H1 (cell line): ENCODE results near the gene LCE2B.

Experiments used
- ATF2 ChIP-seq: IDR thresholded peaks from 2 replicates; pipeline ENCODE4 v1.6.1; 2012; ENCODE audit warnings: low read length, inconsistent platforms
- BRCA1 ChIP-seq: IDR thresholded peaks from 2 replicates; pipeline ENCODE4 v1.6.1; 2012; ENCODE audit warnings: low read depth, low read length, improper control_type of control experiment
- CBX8 ChIP-seq: fragments of 300-800, 300-1000 bp; sonication (generic); IDR thresholded peaks from 2 replicates; pipeline ENCODE4 v1.7.1; 2016; ENCODE audit warnings: low read depth, low read length, borderline replicate concordance
- CTCF ChIP-seq, 3 experiments: IDR thresholded peaks; 1 replicate in 2 of 3; 2 replicates in 1 of 3; pipeline versions ENCODE4 v1.5.1 to v1.6.1; 2011; ENCODE audit warnings: low read length in 3 of 3, mild to moderate bottlenecking in 3 of 3, inconsistent platforms in 2 of 3, low read depth in 1 of 3, moderate library complexity in 1 of 3; ENCODE audit not compliant: insufficient read depth in 1 of 3; ENCODE audit errors: control extremely low read depth in 1 of 3
- EP300 ChIP-seq, 2 experiments: IDR thresholded peaks; 1 replicate in 1 of 2; 2 replicates in 1 of 2; pipeline ENCODE4 v1.6.1; 2011 to 2012; ENCODE audit warnings: low read depth in 2 of 2, low read length in 2 of 2, mild to moderate bottlenecking in 2 of 2, borderline replicate concordance in 1 of 2, inconsistent platforms in 1 of 2, moderate library complexity in 1 of 2
- EZH2 ChIP-seq: fragments of 200-600 bp; sonication (generic); IDR thresholded peaks from 2 replicates; pipeline ENCODE4 v1.7.1; 2012; ENCODE audit warnings: low read depth, mild to moderate bottlenecking, moderate library complexity, low read length, inconsistent platforms; ENCODE audit not compliant: severe bottlenecking
- GTF2F1 ChIP-seq: IDR thresholded peaks from 2 replicates; pipeline ENCODE4 v1.6.1; 2012; ENCODE audit warnings: low read depth, low read length, improper control_type of control experiment, borderline replicate concordance
- KDM4A ChIP-seq: IDR thresholded peaks from one replicate; pipeline ENCODE4 v1.7.1; 2012; ENCODE audit warnings: low read depth, mild to moderate bottlenecking, moderate library complexity, low read length, inconsistent platforms; ENCODE audit not compliant: severe bottlenecking
- MAX ChIP-seq: IDR thresholded peaks from 2 replicates; pipeline ENCODE4 v1.6.1; 2012; ENCODE audit warnings: inconsistent platforms
- POLR2AphosphoS5 ChIP-seq: IDR thresholded peaks from 2 replicates; pipeline ENCODE4 v1.6.1; 2011; ENCODE audit warnings: low read depth, low read length
- TAF1 ChIP-seq: IDR thresholded peaks from 2 replicates; pipeline ENCODE4 v1.6.1; 2011; ENCODE audit warnings: mild to moderate bottlenecking, low read depth, low read length
- TCF12 ChIP-seq: IDR thresholded peaks from 2 replicates; pipeline ENCODE4 v1.6.1; 2011; ENCODE audit warnings: low read depth, mild to moderate bottlenecking, low read length
- TEAD4 ChIP-seq: IDR thresholded peaks from 2 replicates; pipeline ENCODE4 v1.6.1; 2012; ENCODE audit warnings: low read depth, low read length, inconsistent platforms, mixed read lengths
- ZNF274 ChIP-seq: IDR thresholded peaks from 2 replicates; pipeline ENCODE4 v1.7.0; 2012; ENCODE audit warnings: low read length, borderline replicate concordance; ENCODE audit errors: extremely low read depth

GRCh38 chr1:152663098-152663497, 22.8 kb upstream of the LCE2B start, which contains the start of gene LCE2D:
- TF ChIP-seq CTCF (IDR thresholded peaks at IDR 0.05; ENCODE audit: control extremely low read depth in 1 of 3, insufficient read depth in 1 of 3, low read depth in 1 of 3, low read length in 3 of 3) (no peak), MAX (no peak), KDM4A (no peak), TAF1 (no peak), BRCA1 (no peak), ATF2 (no peak), GTF2F1 (no peak), CBX8 (no peak), EZH2 (no peak), POLR2AphosphoS5 (no peak), EP300 (IDR thresholded peaks at IDR 0.05; ENCODE audit: borderline replicate concordance in 1 of 2, low read depth in 2 of 2, low read length in 2 of 2) (no peak), ZNF274 (no peak), TEAD4 (no peak), TCF12 (no peak)
